HEK293 (cell line): ENCODE measurements around the gene RGS6.
A peak's percentile ranks its signal among the peaks of the same experiment; 100 is the strongest.

Experiments
- CTCF ChIA-PET: fragments of 350-600 bp; formaldehyde crosslinking; extraction: SDS; loops from one replicate; lab custom pipeline; 2021; ENCODE audit warnings: antibody characterized with exemption; lab: Yijun Ruan, JAX
- POLR2A ChIA-PET: fragments of 300-600 bp; formaldehyde crosslinking; extraction: SDS; loops from one replicate; lab custom pipeline; 2020; ENCODE audit warnings: antibody characterized with exemption, inconsistent platforms; lab: Yijun Ruan, JAX
- H3K27ac ChIP-seq: fragments of 200-500 bp; sonication (Bioruptor generic); 2 replicates; pipeline ENCODE4 v1.5.1; 2014; ENCODE audit warnings: low read depth, low read length, control low read depth, inconsistent platforms; ENCODE audit errors: extremely low read depth
- H3K36me3 ChIP-seq, 2 experiments: fragments of 200-500 bp in 1 of 2; sonication (Bioruptor generic) in 1 of 2; 1 replicate in 1 of 2; 2 replicates in 1 of 2; pipeline ENCODE4 v1.5.1; 2014 to 2017; ENCODE audit warnings: inconsistent platforms in 2 of 2, low read length in 2 of 2; ENCODE audit not compliant: control insufficient read depth in 2 of 2, insufficient read depth in 1 of 2
- H3K4me1 ChIP-seq: fragments of 200-500 bp; sonication (Bioruptor generic); 2 replicates; pipeline ENCODE4 v1.5.1; 2014; ENCODE audit warnings: mild to moderate bottlenecking, low read length, inconsistent platforms; ENCODE audit not compliant: control insufficient read depth, insufficient read depth
- H3K4me3 ChIP-seq: 2 replicates; pipeline ENCODE4 v1.5.1; 2011; ENCODE audit warnings: low read depth, mild to moderate bottlenecking, control low read depth, low read length, moderate library complexity
- H3K9me3 ChIP-seq: fragments of 200-500 bp; sonication (Bioruptor generic); 2 replicates; pipeline ENCODE4 v1.5.1; 2014; ENCODE audit warnings: low read depth, low read length, inconsistent platforms; ENCODE audit not compliant: control insufficient read depth, insufficient read depth
- BCL11A ChIP-seq: fragments of 450-650 bp; formaldehyde crosslinking; IDR thresholded peaks from 2 replicates; pipeline ENCODE4 v1.5.1; 2016; ENCODE audit warnings: low read depth, missing biosample characterization, missing genetic modification characterization
- EGR2 ChIP-seq: fragments of 450-650 bp; formaldehyde crosslinking; IDR thresholded peaks from 2 replicates; pipeline ENCODE4 v1.5.1; 2016; ENCODE audit warnings: low read depth, missing biosample characterization, missing genetic modification characterization
- KLF10 ChIP-seq: fragments of 450-650 bp; IDR thresholded peaks from 2 replicates; pipeline ENCODE4 v1.5.1; 2018; ENCODE audit warnings: missing biosample characterization, mild to moderate bottlenecking, missing genetic modification characterization
- TRIM28 ChIP-seq: IDR thresholded peaks from 2 replicates; pipeline ENCODE4 v1.6.1; 2011; ENCODE audit warnings: low read length, control low read depth, borderline replicate concordance
- ZEB2 ChIP-seq: fragments of 450-650 bp; formaldehyde crosslinking; IDR thresholded peaks from 2 replicates; pipeline ENCODE4 v1.5.1; 2016; ENCODE audit warnings: missing biosample characterization, missing genetic modification characterization
- ZFP41 ChIP-seq: fragments of 450-650 bp; formaldehyde crosslinking; IDR thresholded peaks from 2 replicates; pipeline ENCODE4 v1.5.1; 2016; ENCODE audit warnings: missing biosample characterization, missing genetic modification characterization, borderline replicate concordance
- ZNF335 ChIP-seq: fragments of 450-650 bp; formaldehyde crosslinking; conservative IDR thresholded peaks from 2 replicates; pipeline ENCODE4 v1.5.1; 2016; ENCODE audit warnings: missing biosample characterization, missing genetic modification characterization
- ZNF362 ChIP-seq: fragments of 450-650 bp; formaldehyde crosslinking; IDR thresholded peaks from 2 replicates; pipeline ENCODE4 v1.5.1; 2016; ENCODE audit warnings: missing biosample characterization, missing genetic modification characterization
- ZNF600 ChIP-seq: fragments of 450-650 bp; formaldehyde crosslinking; IDR thresholded peaks from 2 replicates; pipeline ENCODE4 v1.5.1; 2016; ENCODE audit warnings: missing biosample characterization, missing genetic modification characterization
- ZNF626 ChIP-seq: fragments of 450-650 bp; sonication (Bioruptor Pico); formaldehyde crosslinking; IDR thresholded peaks from 2 replicates; pipeline ENCODE4 v1.5.1; 2018; ENCODE audit warnings: missing biosample characterization, missing genetic modification characterization, inconsistent platforms
- ZNF677 ChIP-seq: fragments of 450-650 bp; IDR thresholded peaks from 2 replicates; pipeline ENCODE4 v1.5.0; 2018; ENCODE audit warnings: missing biosample characterization, mild to moderate bottlenecking, missing genetic modification characterization, moderate library complexity
- ZNF707 ChIP-seq: fragments of 450-650 bp; formaldehyde crosslinking; IDR thresholded peaks from 2 replicates; pipeline ENCODE4 v1.5.1; 2016; ENCODE audit warnings: missing biosample characterization, missing genetic modification characterization
- ZNF792 ChIP-seq: fragments of 450-650 bp; formaldehyde crosslinking; IDR thresholded peaks from 2 replicates; pipeline ENCODE4 v1.5.1; 2016; ENCODE audit warnings: missing biosample characterization, missing genetic modification characterization
- TF ChIP-seq, protein P1 (sequence below): fragments of 450-650 bp; formaldehyde crosslinking; IDR thresholded peaks from 2 replicates; pipeline ENCODE4 v1.5.1; 2017; ENCODE audit warnings: missing biosample characterization, missing genetic modification characterization

The RGS6 gene

DNA sequence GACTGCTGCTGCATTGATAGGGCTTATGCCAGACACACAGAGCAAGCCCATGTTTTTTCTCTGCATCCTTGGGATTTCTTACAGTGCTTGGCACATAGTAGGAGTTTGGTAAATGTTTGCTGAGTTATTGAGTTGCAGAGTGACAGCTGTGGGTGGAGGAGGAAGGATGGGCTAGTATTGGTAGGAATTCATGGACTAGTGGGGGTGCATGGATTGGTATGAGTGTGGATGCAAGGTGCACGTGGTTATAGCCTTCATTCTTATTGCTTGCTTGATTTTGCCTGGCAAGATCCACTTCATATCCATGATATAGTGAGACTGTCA is 11.4 kb downstream of the RGS6 start:
- no peak overlapping the region for H3K27ac ChIP-seq
- H3K9me3 ChIP-seq, result no peaks in the 10 kb centered on the region; the same call in 1 of the 2 replicates
- no peak for TF ChIP-seq ZNF335 (tag by site-specific recombination)
- no peak for TF ChIP-seq ZNF792 (tag by site-specific recombination)
- 0 out of 2 replicates have a peak, but pooled peaks have one; percentile 3 for TF ChIP-seq EGR2 (tag by site-specific recombination)
- no peaks in the 10 kb centered on the region for H3K4me1 ChIP-seq
- ChIA-PET POLR2A (no interaction called here), CTCF (no interaction called here)
- H3K36me3 ChIP-seq, result no peaks in the 10 kb centered on the region
- H3K4me3 ChIP-seq, result no peak overlapping the region

- Histone ChIP-seq H3K9me3 (no peaks in the 10 kb centered on the region), H3K4me1 (0 out of 2 replicates have a peak, but pooled peaks cover 3% of the 10 kb centered on the region), H3K36me3 (no peaks in the 10 kb centered on the region), H3K27ac (no peak overlapping the region), H3K4me3 (no peak overlapping the region)
- POLR2A ChIA-PET, result no interaction called here
- CTCF ChIA-PET, result no interaction called here
- TF ChIP-seq ZEB2 (tag by site-specific recombination), result no peak
- no peak for TF ChIP-seq ZNF707 (tag by site-specific recombination)
- TF ChIP-seq ZNF362 (tag by site-specific recombination), result no peak
- no peak for TF ChIP-seq BCL11A (tag by site-specific recombination)
- no peak for TF ChIP-seq ZNF600 (tag by site-specific recombination)
- TF ChIP-seq ZFP41 (tag by site-specific recombination), result no peak
- no peak for TF ChIP-seq KLF10
- TF ChIP-seq, protein P1, sequence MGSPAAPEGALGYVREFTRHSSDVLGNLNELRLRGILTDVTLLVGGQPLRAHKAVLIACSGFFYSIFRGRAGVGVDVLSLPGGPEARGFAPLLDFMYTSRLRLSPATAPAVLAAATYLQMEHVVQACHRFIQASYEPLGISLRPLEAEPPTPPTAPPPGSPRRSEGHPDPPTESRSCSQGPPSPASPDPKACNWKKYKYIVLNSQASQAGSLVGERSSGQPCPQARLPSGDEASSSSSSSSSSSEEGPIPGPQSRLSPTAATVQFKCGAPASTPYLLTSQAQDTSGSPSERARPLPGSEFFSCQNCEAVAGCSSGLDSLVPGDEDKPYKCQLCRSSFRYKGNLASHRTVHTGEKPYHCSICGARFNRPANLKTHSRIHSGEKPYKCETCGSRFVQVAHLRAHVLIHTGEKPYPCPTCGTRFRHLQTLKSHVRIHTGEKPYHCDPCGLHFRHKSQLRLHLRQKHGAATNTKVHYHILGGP (tag by site-specific recombination), result no peak
These were observed 15.8 kb downstream of the RGS6 start for GRCh38 chr14:71947947-71948500.

DNA sequence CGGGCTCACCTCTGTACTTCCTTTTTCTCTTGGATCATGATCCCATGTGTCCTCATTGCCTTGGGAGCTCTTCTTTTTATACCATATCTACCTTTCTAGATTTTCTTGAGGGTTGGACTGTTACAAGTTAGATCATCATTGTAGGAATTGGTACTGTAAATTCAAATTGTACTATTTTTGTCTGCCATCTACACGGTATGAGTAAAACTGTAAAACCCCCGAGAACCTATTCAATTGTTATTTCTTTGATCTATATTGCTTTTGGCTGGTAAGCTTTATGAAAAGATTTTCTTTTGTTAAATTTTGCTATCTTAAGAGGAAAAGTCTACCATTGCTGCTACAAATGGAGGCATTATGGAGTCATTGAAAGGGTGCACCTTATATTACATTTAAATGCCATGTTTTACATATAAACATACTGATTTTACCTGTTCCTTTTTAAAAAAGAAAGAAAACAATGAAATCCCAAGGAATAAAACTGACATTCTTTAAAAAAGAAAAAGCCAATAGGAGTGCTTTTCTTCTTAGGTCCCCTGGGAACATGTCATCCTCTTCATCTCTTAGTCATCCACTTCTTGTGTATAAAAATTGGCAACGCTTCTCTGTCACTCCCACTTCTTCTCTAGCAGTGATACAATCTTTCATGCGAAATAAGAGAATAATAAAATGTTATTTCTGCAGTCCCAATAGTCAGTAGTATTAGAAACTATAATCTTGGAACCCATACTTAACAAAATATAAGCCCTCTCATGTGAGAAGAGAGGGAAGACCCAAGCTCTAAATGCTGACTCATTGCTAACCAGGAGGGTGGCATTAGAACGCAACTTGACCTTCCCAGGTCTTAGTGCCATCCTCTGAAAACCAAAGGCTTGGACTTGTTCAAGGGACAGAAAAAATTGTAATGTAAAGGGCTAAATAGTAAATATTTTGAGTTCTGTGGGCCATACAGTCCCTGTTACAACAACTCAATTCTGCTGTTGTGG is 20.4 kb downstream of the RGS6 start:
- H3K9me3 ChIP-seq, result no peaks in the 10 kb centered on the region
- POLR2A ChIA-PET, result no interaction called here
- CTCF ChIA-PET, result no interaction called here
- H3K4me3 ChIP-seq, result no peak overlapping the region
- no peaks in the 10 kb centered on the region for H3K36me3 ChIP-seq
- H3K4me1 ChIP-seq, result 0 out of 2 replicates have a peak, but pooled peaks cover 3% of the 10 kb centered on the region
- H3K27ac ChIP-seq, result no peak overlapping the region
- no peak for TF ChIP-seq TRIM28

- CTCF ChIA-PET, result no interaction called here
- TF ChIP-seq ZNF626 (tag by site-specific recombination) (no peak), ZNF677 (no peak)
- no peaks in the 10 kb centered on the region for H3K9me3 ChIP-seq
- POLR2A ChIA-PET, result no interaction called here
- H3K27ac ChIP-seq, result no peak overlapping the region
- H3K4me3 ChIP-seq, result no peak overlapping the region
- no peaks in the 10 kb centered on the region for H3K36me3 ChIP-seq
- H3K4me1 ChIP-seq, result peaks cover 11% of the 10 kb centered on the region
These were observed 24.8 kb downstream of the RGS6 start for GRCh38 chr14:71956920-71957563.
